Karpas-422 (cell line): ENCODE measurements around the gene MAN1C1. TPM values are rescaled to one million over a fixed set of nuclear protein-coding genes. Genes with fewer than 3 reads are reported as not detected.

ENCODE experiments used
- DNase-seq: peaks from one replicate; pipeline ENCODE4 v3.0.0-alpha.2; 2015
- H2AFZ ChIP-seq: fragments of 200-600 bp; sonication (generic); 2 replicates; pipeline ENCODE4 v1.6.1; 2014; ENCODE audit warnings: antibody characterized with exemption, low read length, mixed read lengths
- H3K27ac ChIP-seq: fragments of 200-600 bp; sonication (generic); 2 replicates; pipeline ENCODE4 v1.5.1; 2014; ENCODE audit warnings: mild to moderate bottlenecking, low read length, moderate library complexity
- H3K27me3 ChIP-seq: fragments of 200-600 bp; sonication (generic); 2 replicates; pipeline ENCODE4 v1.6.1; 2014; ENCODE audit warnings: low read length, mixed read lengths
- H3K36me3 ChIP-seq: fragments of 200-600 bp; sonication (generic); 2 replicates; pipeline ENCODE4 v1.6.1; 2014; ENCODE audit warnings: low read length, mixed read lengths; ENCODE audit not compliant: insufficient read depth
- H3K4me1 ChIP-seq: fragments of 200-600 bp; sonication (generic); 2 replicates; pipeline ENCODE4 v1.6.1; 2014; ENCODE audit warnings: mild to moderate bottlenecking, low read length, mixed read lengths
- H3K4me2 ChIP-seq: fragments of 200-600 bp; sonication (generic); 2 replicates; pipeline ENCODE4 v1.6.1; 2014; ENCODE audit warnings: low read length, low read depth, mild to moderate bottlenecking; ENCODE audit not compliant: poor library complexity, severe bottlenecking
- H3K4me3 ChIP-seq: fragments of 200-600 bp; sonication (generic); 2 replicates; pipeline ENCODE4 v1.5.1; 2014; ENCODE audit warnings: mild to moderate bottlenecking, antibody characterized with exemption, low read length, mixed read lengths
- H3K79me2 ChIP-seq: fragments of 200-600 bp; sonication (generic); 2 replicates; pipeline ENCODE4 v1.6.1; 2014; ENCODE audit warnings: mild to moderate bottlenecking, low read length, mixed read lengths
- H3K9ac ChIP-seq: fragments of 200-600 bp; sonication (generic); 2 replicates; pipeline ENCODE4 v1.6.0; 2014; ENCODE audit warnings: low read length
- H3K9me2 ChIP-seq: fragments of 200-600 bp; sonication (generic), shearing (Covaris generic); replicated peaks from 2 replicates; pipeline ENCODE4 v1.6.0; 2014; ENCODE audit warnings: mild to moderate bottlenecking, low read length, moderate library complexity; ENCODE audit not compliant: insufficient read depth
- H3K9me3 ChIP-seq: fragments of 300-700, 200-600 bp; sonication (generic); 2 replicates; pipeline ENCODE4 v1.6.1; 2014; ENCODE audit warnings: low read length, mixed read lengths
- H4K20me1 ChIP-seq: fragments of 200-600 bp; sonication (generic); 2 replicates; pipeline ENCODE4 v1.6.1; 2014; ENCODE audit warnings: mild to moderate bottlenecking, antibody characterized with exemption, low read length, low read depth; ENCODE audit not compliant: insufficient read depth
- total RNA-seq: library from RNA; depleted of rRNA; stranded (reverse); fragments of >200 nt; shearing (Covaris generic); gene quantifications from 2 replicates; pipeline ENCODE4 v1.2.3, GENCODE V29; 2014; ENCODE audit warnings: low replicate concordance

MAN1C1 gene
- total RNA-seq, 1 experiment from 2014 or later, result not detected

GRCh38 chr1:25684216-25684965 lies 67.8 kb downstream of the MAN1C1 start:
- Histone ChIP-seq H3K27me3 (no peaks in the 10 kb centered on the region), H3K4me1 (0 out of 2 replicates have a peak, but pooled peaks cover 2% of the 10 kb centered on the region), H4K20me1 (no peaks in the 10 kb centered on the region), H3K36me3 (no peaks in the 10 kb centered on the region), H3K79me2 (no peaks in the 10 kb centered on the region), H3K9me2 (no peaks in the 10 kb centered on the region), H3K27ac (no peak overlapping the region), H3K9ac (no peak overlapping the region), H2AFZ (no peak overlapping the region), H3K4me2 (no peak overlapping the region), H3K9me3 (no peaks in the 10 kb centered on the region), H3K4me3 (no peak overlapping the region)
- no peak for DNase-seq

- no peaks in the 10 kb centered on the region for H3K9me2 ChIP-seq
- no peak overlapping the region for H3K9ac ChIP-seq
- no peaks in the 10 kb centered on the region for H3K79me2 ChIP-seq
- H3K4me2 ChIP-seq, result no peak overlapping the region
- H3K27me3 ChIP-seq, result no peaks in the 10 kb centered on the region
- no peaks in the 10 kb centered on the region for H3K9me3 ChIP-seq
- no peaks in the 10 kb centered on the region for H4K20me1 ChIP-seq
- DNase-seq, result no peak
- H3K36me3 ChIP-seq, result no peaks in the 10 kb centered on the region
- H3K4me3 ChIP-seq, result no peak overlapping the region
- H3K27ac ChIP-seq, result no peak overlapping the region
- no peak overlapping the region for H2AFZ ChIP-seq
- H3K4me1 ChIP-seq, result 0 out of 2 replicates have a peak, but pooled peaks cover 2% of the 10 kb centered on the region
Observed at GRCh38 chr1:25685211-25685750, 68.7 kb downstream of the MAN1C1 start.

- no peak for DNase-seq
- no peaks in the 10 kb centered on the region for H3K27me3 ChIP-seq
- H3K9ac ChIP-seq, result no peak overlapping the region
- H3K4me3 ChIP-seq, result no peak overlapping the region
- H2AFZ ChIP-seq, result no peak overlapping the region
- no peaks in the 10 kb centered on the region for H3K9me3 ChIP-seq
- no peaks in the 10 kb centered on the region for H3K9me2 ChIP-seq
- 0 out of 2 replicates have a peak, but pooled peaks cover 2% of the 10 kb centered on the region for H3K4me1 ChIP-seq
- H3K27ac ChIP-seq, result no peak overlapping the region
- H3K79me2 ChIP-seq, result no peaks in the 10 kb centered on the region
- H4K20me1 ChIP-seq, result no peaks in the 10 kb centered on the region
- no peak overlapping the region for H3K4me2 ChIP-seq
- H3K36me3 ChIP-seq, result no peaks in the 10 kb centered on the region
Observed at GRCh38 chr1:25685938-25686665, 69.5 kb downstream of the MAN1C1 start.

GRCh38 chr1:25687221-25688017 lies 70.8 kb downstream of the MAN1C1 start:
- Histone ChIP-seq H4K20me1 (no peaks in the 10 kb centered on the region), H3K4me3 (no peak overlapping the region), H3K9ac (no peak overlapping the region), H3K4me2 (no peak overlapping the region), H3K4me1 (no peaks in the 10 kb centered on the region), H3K9me3 (no peaks in the 10 kb centered on the region), H3K27ac (no peak overlapping the region), H3K9me2 (no peaks in the 10 kb centered on the region), H3K79me2 (no peaks in the 10 kb centered on the region), H3K27me3 (no peaks in the 10 kb centered on the region), H2AFZ (no peak overlapping the region), H3K36me3 (no peaks in the 10 kb centered on the region)
- no peak for DNase-seq

GRCh38 chr1:25688390-25689119 lies 72.0 kb downstream of the MAN1C1 start:
- Histone ChIP-seq H3K9me3 (no peaks in the 10 kb centered on the region), H3K4me3 (no peak overlapping the region), H4K20me1 (no peaks in the 10 kb centered on the region), H3K27me3 (no peaks in the 10 kb centered on the region), H3K27ac (no peak overlapping the region), H3K9me2 (no peaks in the 10 kb centered on the region), H3K9ac (no peak overlapping the region), H3K36me3 (no peaks in the 10 kb centered on the region), H3K4me2 (no peak overlapping the region), H2AFZ (no peak overlapping the region), H3K4me1 (no peaks in the 10 kb centered on the region), H3K79me2 (no peaks in the 10 kb centered on the region)
- no peak for DNase-seq

GRCh38 chr1:25689686-25690381 lies 73.2 kb downstream of the MAN1C1 start:
- Histone ChIP-seq H3K27me3 (no peaks in the 10 kb centered on the region), H2AFZ (no peak overlapping the region), H3K4me2 (no peak overlapping the region), H3K9me3 (no peaks in the 10 kb centered on the region), H3K27ac (no peak overlapping the region), H3K36me3 (no peaks in the 10 kb centered on the region), H3K4me1 (no peaks in the 10 kb centered on the region), H3K79me2 (no peaks in the 10 kb centered on the region), H3K9me2 (no peaks in the 10 kb centered on the region), H3K9ac (no peak overlapping the region), H3K4me3 (no peak overlapping the region), H4K20me1 (no peaks in the 10 kb centered on the region)
- no peak for DNase-seq

- no peaks in the 10 kb centered on the region for H3K36me3 ChIP-seq
- H3K4me1 ChIP-seq, result no peaks in the 10 kb centered on the region
- H3K4me3 ChIP-seq, result no peak overlapping the region
- H3K9me3 ChIP-seq, result no peaks in the 10 kb centered on the region
- H3K79me2 ChIP-seq, result no peaks in the 10 kb centered on the region
- no peaks in the 10 kb centered on the region for H4K20me1 ChIP-seq
- H3K9ac ChIP-seq, result no peak overlapping the region
- H3K9me2 ChIP-seq, result no peaks in the 10 kb centered on the region
- DNase-seq, result no peak
- no peak overlapping the region for H3K27ac ChIP-seq
- H3K27me3 ChIP-seq, result no peaks in the 10 kb centered on the region
- no peak overlapping the region for H2AFZ ChIP-seq
- H3K4me2 ChIP-seq, result no peak overlapping the region
Observed at GRCh38 chr1:25690396-25690956, 73.9 kb downstream of the MAN1C1 start.
